Panc1 (cell line): ENCODE results near the gene DGCR8.

Experiments
- CTCF ChIP-seq: fragments of 450-650 bp; IDR thresholded peaks from 2 replicates; pipeline ENCODE4 v1.5.1; 2017; ENCODE audit warnings: mild to moderate bottlenecking
- POLR2AphosphoS5 ChIP-seq: IDR thresholded peaks from 2 replicates; pipeline ENCODE4 v1.6.1; 2012; ENCODE audit warnings: mild to moderate bottlenecking, low read depth, low read length, moderate library complexity
- SIN3A ChIP-seq: IDR thresholded peaks from 2 replicates; pipeline ENCODE4 v1.6.1; 2012; ENCODE audit warnings: low read depth, mild to moderate bottlenecking, low read length, moderate library complexity, borderline replicate concordance; ENCODE audit not compliant: insufficient read depth
- TCF7L2 ChIP-seq: IDR thresholded peaks from 2 replicates; pipeline ENCODE4 v1.6.1; 2011; ENCODE audit warnings: mild to moderate bottlenecking, low read depth, low read length, inconsistent platforms
- TF ChIP-seq, protein P1 (sequence below), 2 experiments: IDR thresholded peaks; 2 replicates each; pipeline ENCODE4 v1.6.1; 2011 to 2012; ENCODE audit warnings: low read depth in 2 of 2, control low read depth in 1 of 2, low read length in 1 of 2, mild to moderate bottlenecking in 1 of 2, moderate library complexity in 1 of 2; ENCODE audit not compliant: insufficient read depth in 1 of 2

DNA sequence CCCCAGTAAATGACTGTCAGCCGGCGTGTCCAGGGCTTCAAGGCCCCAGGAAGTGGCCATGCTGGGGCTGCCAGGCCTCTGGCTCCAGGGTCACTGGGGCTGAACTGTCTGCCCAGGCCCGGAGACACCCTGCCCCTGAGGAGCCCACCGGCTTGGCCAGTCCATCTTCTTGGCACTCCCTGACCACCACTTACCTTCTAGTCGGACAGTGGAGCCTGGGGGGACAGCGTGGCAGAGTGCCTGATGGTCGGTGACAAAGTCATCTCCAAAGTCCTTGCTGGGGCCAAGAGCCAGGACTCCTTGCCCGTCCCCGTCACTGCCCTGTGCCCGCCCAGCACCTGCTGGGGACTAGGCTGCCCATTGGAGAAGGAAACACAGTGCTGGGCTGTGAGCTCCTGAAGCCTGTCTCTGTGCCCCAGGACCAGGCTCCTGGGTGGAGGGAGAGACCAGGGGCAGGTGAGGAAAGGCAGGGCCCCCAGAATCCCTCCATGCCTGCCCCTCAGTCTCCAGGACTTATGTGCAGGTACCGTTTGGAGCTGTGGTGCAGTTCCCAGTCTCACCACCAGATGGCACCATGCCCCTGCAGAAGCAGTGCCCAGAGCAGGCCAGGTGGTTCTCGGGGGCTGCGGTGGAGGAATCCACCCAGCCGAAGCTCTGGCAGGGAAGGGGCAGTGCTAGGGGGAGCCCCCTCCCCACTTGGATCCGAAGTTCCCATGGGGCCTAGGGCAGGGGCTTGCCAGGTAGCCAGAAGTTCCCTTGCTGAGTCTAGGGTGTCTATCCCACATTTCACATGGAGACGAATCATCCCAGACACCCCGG lies 76.8 kb downstream of the DGCR8 start:
- TF ChIP-seq CTCF (peak; percentile 89), SIN3A (no peak), POLR2AphosphoS5 (no peak), TCF7L2 (no peak)
- TF ChIP-seq, protein P1, sequence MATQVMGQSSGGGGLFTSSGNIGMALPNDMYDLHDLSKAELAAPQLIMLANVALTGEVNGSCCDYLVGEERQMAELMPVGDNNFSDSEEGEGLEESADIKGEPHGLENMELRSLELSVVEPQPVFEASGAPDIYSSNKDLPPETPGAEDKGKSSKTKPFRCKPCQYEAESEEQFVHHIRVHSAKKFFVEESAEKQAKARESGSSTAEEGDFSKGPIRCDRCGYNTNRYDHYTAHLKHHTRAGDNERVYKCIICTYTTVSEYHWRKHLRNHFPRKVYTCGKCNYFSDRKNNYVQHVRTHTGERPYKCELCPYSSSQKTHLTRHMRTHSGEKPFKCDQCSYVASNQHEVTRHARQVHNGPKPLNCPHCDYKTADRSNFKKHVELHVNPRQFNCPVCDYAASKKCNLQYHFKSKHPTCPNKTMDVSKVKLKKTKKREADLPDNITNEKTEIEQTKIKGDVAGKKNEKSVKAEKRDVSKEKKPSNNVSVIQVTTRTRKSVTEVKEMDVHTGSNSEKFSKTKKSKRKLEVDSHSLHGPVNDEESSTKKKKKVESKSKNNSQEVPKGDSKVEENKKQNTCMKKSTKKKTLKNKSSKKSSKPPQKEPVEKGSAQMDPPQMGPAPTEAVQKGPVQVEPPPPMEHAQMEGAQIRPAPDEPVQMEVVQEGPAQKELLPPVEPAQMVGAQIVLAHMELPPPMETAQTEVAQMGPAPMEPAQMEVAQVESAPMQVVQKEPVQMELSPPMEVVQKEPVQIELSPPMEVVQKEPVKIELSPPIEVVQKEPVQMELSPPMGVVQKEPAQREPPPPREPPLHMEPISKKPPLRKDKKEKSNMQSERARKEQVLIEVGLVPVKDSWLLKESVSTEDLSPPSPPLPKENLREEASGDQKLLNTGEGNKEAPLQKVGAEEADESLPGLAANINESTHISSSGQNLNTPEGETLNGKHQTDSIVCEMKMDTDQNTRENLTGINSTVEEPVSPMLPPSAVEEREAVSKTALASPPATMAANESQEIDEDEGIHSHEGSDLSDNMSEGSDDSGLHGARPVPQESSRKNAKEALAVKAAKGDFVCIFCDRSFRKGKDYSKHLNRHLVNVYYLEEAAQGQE (IDR thresholded peaks at IDR 0.05; ENCODE audit: insufficient read depth in 1 of 2, low read depth in 2 of 2, low read length in 1 of 2) = 0 out of 4 replicates have a peak, but pooled peaks of 1 of the 2 experiments have one; percentile 9
